ENCODE data around the gene ARHGAP22.

Gene ARHGAP22

DNA sequence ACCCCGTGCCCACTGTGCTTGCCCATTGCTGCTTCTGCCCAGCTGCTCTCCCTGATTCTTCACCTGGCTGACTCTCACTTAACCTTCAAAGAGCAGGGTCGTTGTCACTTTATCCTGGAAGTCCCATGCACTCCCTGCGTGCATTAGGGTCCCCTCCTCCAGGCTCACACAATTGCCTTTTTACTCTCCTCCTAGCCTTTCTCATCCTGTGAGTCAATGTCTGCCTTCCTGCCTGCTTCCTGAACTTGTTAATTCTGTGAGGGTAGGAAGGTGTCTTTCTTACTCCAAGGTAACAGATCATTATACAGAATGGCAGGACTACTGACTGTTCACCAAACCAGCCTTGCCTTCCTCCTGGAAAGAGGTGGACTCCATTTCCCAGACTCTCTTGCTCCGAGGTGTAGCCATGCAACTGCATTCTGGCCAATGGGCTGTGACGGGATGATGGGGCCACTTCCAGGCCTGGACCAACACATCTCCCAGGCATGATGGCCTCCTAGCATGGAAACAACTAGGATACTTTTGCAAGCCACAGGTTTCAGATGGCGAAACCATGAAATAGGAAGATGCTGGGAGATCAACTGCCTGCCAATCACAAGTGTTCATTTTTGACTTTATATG is 54.7 kb downstream of the ARHGAP22 start:
- no peak for DNase-seq

DNA sequence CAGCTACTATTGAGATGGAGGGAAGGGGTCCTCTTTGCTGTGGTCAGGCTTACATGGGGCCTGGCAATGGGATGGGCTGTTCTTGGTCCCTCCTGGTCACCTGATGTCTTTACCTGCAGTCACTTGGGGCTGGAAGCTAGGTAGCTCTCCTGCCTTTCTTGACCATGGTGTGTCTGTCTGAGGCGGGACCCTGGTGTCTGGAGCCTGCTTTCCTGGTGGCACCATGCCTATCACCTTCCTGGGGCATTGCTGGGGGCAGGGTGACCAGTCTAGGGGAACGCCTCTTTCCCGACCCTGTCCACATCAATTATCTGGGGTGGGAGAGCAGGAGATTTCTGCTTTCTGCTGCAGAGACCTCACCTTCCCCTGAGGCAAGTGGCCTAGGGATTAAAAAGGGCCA is 55.6 kb downstream of the ARHGAP22 start:
- DNase-seq, result no peak

DNA sequence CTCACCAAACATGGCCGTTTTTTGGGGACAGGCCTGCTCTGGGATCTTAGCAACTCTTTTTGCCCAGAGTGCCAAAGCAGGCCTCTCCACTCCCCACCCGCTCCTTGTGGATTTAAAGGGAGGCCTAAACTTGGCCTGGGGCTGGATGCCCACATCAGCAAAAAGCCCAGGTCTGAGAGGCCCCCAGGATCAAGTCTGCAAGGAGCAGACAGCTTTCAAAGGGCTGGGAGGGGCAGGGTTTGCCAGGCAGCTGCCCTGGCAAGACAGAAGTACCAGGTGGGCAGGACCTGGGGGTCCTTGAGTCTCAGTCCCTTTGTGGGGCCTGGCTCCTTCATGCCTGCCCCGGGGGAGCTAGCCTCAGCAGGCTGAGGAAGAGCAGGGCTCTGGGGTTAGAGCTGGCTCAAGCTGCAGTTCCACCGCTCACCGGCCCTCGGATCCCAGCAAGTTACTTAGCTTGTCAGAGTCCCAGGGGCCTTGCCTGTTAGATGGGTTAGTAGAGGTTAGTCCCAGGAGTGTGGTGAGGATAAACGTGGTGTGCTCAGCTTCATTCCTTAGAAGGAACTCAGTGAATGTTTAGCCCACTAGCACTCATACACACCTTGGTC is 56.2 kb downstream of the ARHGAP22 start:
- DNase-seq, result no peak

DNA sequence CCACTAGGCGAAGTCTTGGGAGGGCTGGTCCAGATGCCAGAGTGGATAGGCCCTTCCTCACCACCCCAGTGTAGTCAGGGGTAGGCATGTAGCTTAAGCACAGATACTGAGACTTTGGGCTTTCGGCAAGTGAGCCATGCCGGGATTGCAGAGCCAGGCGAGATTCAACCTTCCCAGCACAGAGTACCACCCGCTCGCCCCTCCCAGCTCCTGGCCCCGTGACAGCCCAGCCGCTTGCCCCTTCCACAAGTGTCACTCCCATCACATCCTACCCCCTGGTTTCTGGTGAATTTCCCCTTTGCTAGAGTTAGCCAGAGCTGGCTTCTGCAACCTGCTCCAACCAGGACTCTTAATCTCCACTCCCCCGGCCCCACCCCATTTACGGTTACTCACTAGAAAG is 56.9 kb downstream of the ARHGAP22 start:
- no peak for DNase-seq

DNA sequence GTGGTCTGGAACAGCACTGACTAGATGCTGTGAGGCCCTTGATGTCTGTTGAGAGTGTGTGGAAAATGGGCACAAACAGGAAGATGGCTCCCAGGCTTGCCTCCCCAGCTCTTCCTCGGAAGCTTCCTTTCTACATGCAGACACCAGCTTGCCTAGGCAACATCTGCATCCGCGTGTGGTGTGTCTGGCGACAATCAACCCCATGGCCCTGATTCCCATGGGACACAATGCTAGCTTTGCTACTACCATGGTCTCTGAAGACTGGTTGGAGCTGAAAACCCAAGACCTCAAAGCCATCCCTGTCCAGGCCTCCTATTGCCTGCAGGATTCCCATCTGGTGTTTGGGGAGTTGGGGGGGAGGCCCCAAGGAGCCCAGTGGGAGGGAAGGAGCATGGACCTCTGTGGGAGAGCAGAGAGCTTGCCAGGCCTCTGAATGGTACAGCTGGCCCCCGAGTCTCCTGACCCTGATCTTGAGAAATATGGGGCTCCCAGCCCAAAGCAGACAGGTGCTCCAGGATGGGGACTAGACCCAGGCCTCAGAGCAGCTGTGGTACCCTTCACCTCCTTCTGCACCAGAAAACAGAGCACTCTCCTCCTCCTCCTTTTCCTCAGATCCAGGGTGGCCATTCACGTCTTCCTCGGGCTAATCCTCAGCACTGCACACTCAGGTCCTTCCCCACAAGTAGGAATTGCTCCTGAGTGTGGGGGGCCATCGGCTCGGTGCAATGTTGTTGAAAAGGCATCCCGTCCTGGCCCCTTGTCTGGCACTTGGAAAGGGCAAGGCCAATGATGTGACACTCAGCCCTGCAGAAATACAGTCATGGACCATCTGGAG is 57.6 kb downstream of the ARHGAP22 start:
- no peak for DNase-seq

DNA sequence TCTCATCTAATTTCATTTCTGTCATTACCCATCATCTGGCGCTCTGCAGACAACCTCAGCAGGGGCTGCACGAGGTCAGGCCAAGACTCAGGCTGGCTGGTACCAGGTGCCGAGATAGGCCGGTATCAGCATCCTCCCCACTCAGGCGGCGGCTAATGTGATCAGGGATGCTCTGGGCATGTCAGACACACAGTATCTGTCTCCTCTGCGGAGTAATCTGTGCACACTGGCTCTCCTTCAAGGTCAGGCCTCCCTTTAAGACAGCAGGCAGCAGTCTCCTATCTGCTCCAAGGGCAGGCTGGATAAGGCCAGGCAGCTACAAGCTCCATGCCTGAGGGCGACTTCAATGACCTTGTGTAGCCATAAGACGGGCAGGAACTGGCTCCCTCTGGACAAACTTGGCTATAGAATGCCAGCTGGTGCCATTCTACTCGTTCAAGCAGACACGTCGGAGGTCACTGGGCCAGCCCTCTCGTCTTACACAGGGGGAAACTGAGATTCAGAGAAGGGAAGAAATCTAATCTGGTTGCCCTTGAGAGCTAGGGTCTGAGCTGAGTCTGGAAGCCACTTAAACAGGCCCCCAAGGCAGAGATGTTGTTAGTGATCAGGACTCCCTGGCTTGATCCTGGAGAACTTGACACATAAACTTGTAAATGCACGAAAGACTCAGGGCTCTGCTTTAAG is 59.3 kb downstream of the ARHGAP22 start:
- DNase-seq, result no peak

DNA sequence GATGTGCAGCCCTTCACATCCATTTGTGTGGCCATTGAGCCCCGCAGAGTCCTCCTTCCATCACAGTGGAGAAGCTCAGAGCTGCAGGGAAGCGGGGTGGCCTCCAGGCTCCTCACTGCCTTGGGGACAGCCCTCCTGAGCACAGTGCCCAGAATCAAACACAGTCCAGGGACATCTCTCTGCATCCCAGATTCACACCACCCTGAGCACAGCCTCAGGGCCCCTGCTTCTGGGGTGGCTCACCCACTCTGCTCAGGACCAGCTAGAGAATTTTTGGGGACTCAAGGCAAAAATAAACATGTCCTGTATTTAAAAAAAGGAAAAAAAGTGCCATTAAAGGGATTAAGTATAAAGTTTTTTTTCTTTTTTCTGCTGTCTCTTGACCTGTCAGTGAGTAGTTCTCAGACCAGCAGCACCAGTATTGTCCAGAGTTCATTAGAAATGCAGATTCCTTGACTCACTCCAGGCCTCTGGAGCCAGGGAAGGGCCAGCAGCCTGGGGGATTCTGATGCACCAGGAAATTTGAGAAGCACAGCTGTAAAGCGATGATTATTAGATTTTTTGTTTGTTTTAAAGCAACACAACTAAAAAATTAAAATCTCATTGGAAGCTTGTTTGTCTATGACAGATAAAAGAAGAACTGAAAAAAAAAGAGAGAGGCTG is 61.6 kb downstream of the ARHGAP22 start:
- DNase-seq, result no peak

DNA sequence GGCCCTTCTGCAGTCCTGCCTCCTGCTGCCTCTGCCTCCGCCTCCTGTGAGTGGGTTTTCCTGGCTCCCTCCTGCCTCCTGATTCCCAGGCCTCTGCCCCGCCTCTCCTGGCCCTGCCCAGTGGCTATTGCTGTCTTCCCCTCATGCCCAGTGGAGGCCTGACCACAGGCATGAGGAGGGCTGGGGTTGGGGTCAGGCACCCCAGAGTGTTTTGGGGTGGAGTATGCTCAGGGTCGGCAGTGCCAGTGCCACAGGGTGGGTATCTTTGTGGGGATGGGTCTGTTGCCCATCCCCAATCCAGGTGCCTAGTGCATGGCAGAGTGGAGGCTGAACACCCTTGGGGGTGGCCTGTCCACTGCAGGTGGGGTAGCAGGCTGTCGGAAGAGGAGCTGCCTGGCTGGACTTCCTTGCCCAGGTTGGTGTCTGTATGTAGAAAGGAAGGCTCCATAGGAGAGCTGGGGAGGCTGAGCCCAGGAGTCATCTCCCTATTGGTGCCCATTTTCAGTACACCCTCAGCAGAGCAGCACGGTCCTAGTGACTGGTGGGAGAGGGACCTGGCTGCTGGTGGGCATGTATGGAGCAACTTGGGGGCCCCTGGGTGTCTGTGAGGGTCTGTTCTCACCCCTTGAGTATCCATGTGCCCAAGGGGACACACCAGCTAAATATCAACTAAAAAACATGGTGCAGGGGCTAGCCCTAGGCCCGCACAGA is 62.2 kb downstream of the ARHGAP22 start:
- DNase-seq, result no peak

DNA sequence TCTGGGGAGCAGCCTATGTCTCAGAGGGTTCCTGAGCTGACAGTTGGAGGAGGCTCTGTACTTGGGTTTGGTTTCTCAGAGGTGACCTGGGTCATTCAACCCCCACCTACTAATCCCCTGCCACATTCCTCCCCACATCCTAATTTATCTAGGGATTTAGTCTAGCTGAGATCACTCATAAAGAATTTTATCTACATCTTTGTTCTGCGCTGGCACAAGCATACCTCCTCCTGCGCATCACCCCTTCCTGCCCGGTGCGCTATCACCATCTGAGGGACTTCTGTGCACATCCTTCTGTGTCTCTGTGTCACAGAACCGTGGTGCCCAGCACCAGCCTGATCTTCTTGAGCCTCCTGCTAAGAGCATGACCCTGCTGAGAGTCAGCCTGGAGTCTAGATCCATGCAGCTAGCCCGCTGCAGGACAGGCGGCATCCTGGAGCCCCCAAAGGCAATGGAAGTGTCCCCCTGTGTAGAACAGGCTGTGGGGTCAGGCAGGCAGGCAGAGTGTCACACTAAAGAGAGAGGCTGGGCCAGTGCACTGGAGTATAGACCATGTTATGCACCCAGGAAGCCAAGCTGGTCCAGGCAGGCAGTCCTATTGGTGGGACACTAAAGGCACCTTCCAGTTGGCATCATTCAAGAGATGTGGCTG is 63.6 kb downstream of the ARHGAP22 start:
- no peak for DNase-seq

DNA sequence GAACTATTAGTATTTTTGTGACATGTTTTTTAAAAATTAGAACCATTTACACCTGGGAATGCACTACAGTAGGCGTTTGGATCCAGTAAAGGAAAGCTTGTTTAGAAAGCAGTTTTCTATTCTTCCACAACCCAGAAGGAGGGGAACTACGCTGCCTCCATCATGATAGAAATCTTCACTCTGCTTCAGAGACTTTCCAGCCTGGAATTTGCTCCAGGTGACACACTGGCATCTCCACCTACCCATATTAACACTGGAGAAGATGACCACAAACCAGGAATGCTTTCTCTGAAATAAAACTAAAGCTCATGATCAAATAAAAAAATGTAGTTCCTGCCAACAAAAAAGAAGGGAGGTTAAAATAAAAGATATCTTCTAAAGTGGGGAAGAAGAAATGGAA is 66.3 kb downstream of the ARHGAP22 start:
- no peak for DNase-seq

DNA sequence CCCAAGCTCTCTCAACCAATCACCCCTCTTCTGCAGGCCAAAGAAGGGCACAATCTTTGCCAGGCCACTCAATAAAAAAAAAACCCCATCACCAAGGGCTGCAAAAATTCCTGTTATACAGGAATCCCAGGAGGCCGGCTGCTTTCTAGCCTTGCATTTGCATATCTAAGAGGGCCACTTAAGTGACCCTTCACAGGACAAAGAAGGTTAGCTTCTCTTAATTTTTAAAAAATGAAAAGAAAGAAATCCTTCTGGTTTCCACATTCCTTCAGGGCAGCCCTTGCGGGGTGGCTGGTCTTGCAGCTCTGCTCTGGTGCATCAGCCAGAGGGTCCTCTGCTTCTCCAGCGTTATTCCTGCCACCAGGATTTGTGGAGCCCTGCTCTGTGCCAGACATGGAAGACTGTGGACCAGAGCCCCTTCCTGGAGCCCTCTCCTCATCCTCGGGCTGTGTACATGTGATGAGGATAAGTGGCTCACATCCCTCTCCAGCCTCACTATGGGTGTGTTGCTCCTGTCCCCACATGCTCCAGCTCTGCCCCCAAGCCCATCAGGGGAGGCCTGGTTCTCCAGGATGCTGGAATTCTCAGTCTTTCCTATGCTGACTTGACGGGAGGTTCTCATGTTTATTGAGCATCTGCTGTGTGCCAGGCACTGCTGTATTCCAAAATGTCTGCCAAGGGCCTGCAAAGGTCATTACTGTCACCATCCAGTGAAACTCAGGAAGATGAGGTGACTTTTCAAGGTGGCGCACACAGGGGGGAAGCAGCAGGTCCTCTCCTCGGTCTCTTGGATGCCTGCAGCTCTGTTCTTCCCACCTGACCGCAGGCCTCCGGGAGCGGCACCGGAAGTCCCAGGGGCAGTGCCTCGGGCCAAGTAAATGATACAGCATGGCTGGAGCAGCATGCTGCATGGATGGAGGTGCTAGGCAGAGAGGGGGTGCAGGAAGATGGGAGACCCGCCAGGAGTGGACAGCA is 67.7 kb downstream of the ARHGAP22 start:
- DNase-seq, result no peak

DNA sequence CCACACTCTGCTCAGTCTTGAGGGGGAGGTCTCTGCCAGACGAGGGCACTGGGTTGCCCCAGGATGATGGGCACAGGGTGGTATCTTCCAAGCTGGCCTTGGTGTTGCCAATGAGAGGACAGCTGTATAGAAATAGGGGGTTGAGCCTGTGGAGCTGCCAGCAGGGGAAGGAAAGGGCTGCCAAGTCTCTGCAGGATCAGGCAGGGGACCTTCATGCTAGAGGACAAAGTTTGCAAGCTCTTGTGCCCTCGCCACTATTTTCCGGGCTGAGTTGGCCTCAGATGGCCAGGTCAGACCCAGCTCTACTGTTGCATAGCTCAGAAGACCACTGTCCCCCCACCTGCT is 68.7 kb downstream of the ARHGAP22 start:
- DNase-seq, result no peak

DNA sequence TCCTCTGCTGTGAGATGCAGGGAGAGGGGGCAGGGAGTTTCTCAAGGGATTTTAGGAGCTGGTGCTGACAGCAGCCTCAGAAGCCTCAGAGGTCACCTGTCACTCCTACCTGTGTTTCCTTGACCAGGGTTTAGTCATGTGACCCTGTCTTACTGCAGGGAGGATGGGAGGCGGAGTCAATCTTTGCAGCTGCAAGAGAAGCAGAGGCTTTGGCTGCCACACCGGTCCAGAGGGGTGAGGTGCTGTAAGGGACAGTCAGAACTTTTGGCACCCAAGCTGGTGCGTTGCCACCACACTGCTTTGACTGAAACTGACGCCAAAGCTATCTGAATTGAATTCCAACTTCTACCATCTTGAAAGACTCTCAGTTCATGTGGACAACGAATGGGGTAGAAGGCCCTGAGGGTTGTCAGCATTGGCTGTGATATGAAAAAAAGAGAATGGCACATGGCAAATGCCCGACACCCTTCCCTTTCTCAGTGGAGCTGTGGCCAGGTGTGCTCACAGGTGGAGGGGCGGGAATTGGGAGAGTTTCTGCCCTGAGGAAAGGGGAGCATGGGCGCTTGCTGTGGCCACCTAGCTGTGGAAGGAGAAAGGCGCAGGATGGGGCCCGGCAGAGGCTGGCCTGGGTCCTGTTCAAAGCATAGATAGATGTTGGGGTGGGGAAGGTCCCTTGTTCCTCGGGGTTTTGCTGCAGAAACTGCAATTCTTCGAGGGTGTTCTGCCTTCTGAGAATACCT is 69.3 kb downstream of the ARHGAP22 start:
- no peak for DNase-seq

DNA sequence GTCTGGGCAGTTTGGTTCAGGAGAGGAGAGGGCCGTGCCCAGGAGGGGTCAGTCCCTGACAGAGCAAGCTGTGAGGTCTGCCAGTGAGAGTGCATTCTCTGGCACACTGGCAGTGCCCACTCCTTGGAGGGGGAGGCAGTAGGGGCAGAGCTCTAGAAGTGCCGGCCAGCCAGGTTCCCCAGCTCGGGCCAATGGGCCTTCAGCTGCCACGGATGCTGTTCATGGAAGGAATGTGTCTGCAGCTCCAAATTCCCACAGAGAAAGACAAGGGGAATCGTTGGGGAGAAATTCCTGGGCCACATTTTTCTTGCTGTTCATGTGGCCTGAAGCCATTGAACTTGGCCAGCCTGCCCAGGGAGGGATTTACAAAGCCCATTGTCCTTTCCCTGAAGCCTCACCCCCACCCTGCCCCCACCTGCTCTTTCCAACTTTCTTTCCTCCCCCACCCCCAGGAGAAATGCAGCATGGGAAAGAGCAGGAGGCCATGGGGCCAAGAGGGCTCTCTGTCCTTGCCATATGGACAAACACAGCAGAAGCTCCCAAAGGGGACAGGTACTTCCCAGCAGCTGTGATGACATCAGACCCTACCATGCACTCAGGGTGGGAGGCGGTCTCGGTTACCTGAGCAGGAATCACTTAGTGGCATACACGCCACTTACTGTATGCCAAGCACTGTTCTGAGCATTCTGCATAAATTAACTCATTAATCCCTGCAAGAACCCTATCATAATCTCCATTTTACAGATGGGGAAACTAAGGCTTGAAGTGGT is 70.7 kb downstream of the ARHGAP22 start:
- no peak for DNase-seq

DNA sequence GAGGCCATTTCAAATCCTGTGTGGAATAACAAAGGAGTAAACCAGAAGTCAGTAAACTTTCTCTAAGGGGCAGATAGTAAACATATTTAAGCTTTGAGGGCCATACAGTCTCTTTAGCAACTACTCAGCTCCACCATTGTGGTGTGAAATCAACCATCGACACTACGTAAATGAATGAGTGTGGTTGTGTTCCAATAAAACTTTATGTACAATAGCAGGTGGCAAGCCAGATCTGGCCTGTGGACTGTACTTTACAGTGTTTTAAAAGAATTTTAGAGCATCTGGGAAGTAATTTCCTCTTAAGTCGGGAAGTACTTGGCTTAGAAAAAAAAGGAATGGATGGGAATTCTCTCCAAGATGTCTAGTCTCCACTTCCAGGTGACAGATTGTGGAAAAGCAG is 71.3 kb downstream of the ARHGAP22 start:
- no peak for DNase-seq

DNA sequence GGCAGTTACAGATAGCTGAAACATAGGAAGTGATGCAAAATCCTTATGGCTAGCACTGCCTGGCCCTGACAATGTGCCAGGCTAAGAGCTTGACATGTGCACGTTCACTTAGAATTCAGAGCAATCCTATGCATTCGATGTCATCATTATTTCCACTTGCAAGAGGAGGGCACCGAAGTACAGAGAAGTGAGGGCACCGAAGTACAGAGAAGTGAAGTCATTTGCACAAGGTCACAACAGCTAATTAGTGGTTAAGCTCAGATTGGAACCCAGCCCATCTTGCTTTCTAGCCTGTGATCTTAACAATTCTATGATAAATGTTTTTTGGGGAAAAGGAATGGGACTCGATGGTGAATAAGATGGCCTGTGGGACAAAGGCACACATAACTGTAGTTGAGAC is 73.4 kb downstream of the ARHGAP22 start:
- DNase-seq, result no peak

DNA sequence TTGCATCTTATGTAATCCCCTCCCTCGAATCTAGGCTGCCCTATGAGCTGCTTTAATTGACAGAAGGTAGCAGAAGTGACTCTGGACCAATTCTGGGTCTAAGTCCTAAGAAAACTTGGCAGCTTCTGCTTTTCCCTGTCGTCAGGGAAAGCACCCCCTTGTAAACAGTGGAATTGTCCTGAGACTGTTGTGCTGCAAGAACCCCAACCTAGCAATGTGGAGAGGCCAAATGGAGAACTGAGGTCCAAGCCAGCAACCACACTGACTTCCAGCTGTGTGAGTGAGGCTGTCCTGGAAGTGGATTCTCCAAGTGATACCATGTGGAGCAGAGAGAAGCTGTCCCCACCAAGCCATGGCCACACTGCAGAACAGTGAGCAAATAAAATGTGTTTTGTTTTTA is 75.5 kb downstream of the ARHGAP22 start:
- DNase-seq, result no peak

DNA sequence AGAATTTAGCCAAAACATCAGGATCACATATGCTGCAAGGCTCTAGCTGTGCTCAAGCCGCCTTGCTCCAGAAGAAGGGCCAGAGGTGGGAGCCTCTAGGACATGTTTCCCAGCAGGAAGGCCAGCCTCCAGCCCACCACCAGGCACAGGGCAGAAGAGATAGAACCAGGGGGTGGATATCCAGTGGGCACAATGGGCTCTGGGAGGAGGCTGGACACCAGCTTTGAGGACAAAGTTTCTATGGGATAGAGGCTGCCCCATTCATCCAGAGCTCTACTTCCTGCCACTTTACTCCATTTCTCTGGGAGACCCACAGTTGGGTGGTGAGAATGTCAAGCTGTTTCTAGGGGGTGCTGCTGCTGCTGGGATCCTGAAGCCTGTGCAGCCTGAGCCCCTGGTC is 77.1 kb downstream of the ARHGAP22 start:
- DNase-seq, result no peak

DNA sequence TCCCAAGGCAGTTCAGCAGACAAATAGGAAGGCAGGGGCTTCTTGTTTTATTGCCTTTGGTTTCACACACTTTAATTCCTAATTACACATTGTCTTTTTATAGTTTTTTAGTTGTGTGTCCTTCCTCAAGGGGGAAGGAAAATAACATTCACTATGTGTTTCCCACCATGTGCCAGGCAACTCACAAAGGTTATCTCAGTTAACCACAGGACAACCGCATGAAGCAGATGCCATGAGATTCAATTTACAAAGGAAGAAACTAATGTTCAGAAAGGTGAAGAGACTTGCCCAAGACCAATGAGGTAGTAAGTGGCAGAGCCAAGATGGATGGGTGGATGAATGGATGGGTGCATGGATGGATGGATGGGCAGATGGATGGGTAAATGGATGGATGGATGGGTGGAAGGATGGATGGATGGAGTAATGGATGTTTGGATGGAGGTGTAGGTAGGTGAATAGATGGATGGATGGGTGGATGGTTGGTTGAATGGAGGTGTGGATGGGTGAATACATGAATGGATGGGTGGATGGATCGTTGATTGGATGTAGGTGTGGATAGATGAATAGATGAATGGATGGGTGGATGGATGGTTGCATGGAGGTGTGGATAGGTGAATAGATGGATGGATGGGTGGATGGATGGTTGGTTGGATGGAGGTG is 77.9 kb downstream of the ARHGAP22 start:
- DNase-seq, result no peak

All from SIG-M5 (cell line).